Parathyroid adenoma (tissue), 2 donors: ENCODE data around the gene DNAH11.

Experiments used
- H2AFZ ChIP-seq: fragments of 300-600 bp; sonication (generic); one replicate; pipeline ENCODE4 v1.7.0; 2017; ENCODE audit warnings: antibody characterized with exemption, mild to moderate bottlenecking
- H3K27ac ChIP-seq: fragments of 300-600 bp; sonication (generic); one replicate; pipeline ENCODE4 v1.7.0; 2017
- H3K27me3 ChIP-seq: fragments of 300-600 bp; sonication (generic); one replicate; pipeline ENCODE4 v1.7.0; 2017; ENCODE audit warnings: low read length; ENCODE audit not compliant: control insufficient read depth, insufficient read depth
- H3K36me3 ChIP-seq: fragments of 300-600 bp; sonication (generic); one replicate; pipeline ENCODE4 v1.7.0; 2017; ENCODE audit warnings: low read length; ENCODE audit not compliant: control insufficient read depth, insufficient read depth
- H3K4me1 ChIP-seq: fragments of 300-600 bp; sonication (generic); one replicate; pipeline ENCODE4 v1.7.0; 2017; ENCODE audit warnings: control low read depth
- H3K4me2 ChIP-seq: fragments of 300-600 bp; sonication (generic); one replicate; pipeline ENCODE4 v1.7.0; 2017; ENCODE audit warnings: low read length
- H3K4me3 ChIP-seq: fragments of 300-600 bp; sonication (generic); one replicate; pipeline ENCODE4 v1.7.0; 2017; ENCODE audit warnings: low read depth, low read length
- H3K79me2 ChIP-seq: fragments of 300-600 bp; sonication (generic); one replicate; pipeline ENCODE4 v1.7.0; 2017; ENCODE audit warnings: control low read depth
- H3K9ac ChIP-seq: fragments of 300-600 bp; sonication (generic); one replicate; pipeline ENCODE4 v1.7.0; 2017; ENCODE audit warnings: mild to moderate bottlenecking
- H3K9me3 ChIP-seq: fragments of 300-600 bp; sonication (generic); one replicate; pipeline ENCODE4 v1.7.0; 2017; ENCODE audit warnings: low read length; ENCODE audit not compliant: control insufficient read depth
- TF ChIP-seq, protein P1 (sequence below): fragments of 300-600 bp; sonication (generic); IDR thresholded peaks from one replicate; pipeline ENCODE4 v1.7.0; 2017; ENCODE audit warnings: antibody characterized with exemption, mild to moderate bottlenecking
- donor health status: primary hyperparathyroidism.

DNAH11 gene

DNA sequence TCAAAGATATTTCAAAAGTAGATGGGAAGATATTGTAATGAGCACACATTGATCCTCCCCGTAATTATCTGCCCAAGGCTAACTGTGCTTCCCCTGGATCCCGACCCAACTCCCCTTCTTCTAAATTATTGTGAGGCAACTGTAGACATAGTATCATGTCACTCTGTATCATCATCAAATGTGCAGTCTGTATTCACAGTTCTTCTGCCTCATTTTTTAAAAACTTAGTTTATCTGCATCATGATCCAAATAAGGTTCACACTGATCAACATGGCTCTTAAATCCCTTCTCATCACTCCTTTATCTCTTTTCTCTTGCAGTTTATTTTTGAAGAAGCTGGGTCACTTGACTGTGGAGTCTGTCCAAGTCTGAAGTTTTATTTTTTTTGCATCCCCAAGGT lies 375.4 kb downstream of the DNAH11 start:
- Histone ChIP-seq H3K4me3 (no peak overlapping the region), H3K36me3 (peaks cover 2% of the 10 kb centered on the region), H2AFZ (no peak overlapping the region), H3K27me3 (no peaks in the 10 kb centered on the region), H3K4me2 (no peak overlapping the region), H3K4me1 (peaks cover 6% of the 10 kb centered on the region), H3K9me3 (peaks cover 5% of the 10 kb centered on the region), H3K27ac (no peak overlapping the region), H3K9ac (no peak overlapping the region), H3K79me2 (no peaks in the 10 kb centered on the region)
- TF ChIP-seq, protein P1, sequence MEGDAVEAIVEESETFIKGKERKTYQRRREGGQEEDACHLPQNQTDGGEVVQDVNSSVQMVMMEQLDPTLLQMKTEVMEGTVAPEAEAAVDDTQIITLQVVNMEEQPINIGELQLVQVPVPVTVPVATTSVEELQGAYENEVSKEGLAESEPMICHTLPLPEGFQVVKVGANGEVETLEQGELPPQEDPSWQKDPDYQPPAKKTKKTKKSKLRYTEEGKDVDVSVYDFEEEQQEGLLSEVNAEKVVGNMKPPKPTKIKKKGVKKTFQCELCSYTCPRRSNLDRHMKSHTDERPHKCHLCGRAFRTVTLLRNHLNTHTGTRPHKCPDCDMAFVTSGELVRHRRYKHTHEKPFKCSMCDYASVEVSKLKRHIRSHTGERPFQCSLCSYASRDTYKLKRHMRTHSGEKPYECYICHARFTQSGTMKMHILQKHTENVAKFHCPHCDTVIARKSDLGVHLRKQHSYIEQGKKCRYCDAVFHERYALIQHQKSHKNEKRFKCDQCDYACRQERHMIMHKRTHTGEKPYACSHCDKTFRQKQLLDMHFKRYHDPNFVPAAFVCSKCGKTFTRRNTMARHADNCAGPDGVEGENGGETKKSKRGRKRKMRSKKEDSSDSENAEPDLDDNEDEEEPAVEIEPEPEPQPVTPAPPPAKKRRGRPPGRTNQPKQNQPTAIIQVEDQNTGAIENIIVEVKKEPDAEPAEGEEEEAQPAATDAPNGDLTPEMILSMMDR, result no peak

DNA sequence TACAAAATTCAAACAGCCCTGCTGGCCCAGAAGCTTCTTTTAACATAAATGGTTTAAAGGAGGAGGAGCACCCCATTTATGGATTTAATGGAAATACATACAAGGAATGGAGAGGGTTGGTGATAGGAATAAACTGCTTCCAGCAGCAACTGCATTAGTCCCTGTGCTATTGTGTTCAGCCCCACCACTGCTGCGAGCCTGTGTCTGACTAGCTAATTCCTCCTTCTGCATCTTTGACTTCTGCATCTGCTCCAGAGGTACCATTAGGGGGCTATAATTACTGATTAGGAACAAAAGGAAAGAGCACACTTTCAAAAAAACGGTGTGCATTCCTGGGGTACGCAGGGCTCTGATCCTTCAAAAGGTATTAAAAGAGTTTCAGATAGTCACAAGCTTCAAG lies 378.1 kb downstream of the DNAH11 start:
- Histone ChIP-seq H3K79me2 (no peaks in the 10 kb centered on the region), H3K9me3 (peaks cover 5% of the 10 kb centered on the region), H3K36me3 (peaks cover 2% of the 10 kb centered on the region), H3K4me2 (no peak overlapping the region), H3K4me3 (no peak overlapping the region), H3K4me1 (no peaks in the 10 kb centered on the region), H3K9ac (no peak overlapping the region), H3K27ac (no peak overlapping the region), H3K27me3 (no peaks in the 10 kb centered on the region), H2AFZ (no peak overlapping the region)
- TF ChIP-seq, protein P1, result no peak

DNA sequence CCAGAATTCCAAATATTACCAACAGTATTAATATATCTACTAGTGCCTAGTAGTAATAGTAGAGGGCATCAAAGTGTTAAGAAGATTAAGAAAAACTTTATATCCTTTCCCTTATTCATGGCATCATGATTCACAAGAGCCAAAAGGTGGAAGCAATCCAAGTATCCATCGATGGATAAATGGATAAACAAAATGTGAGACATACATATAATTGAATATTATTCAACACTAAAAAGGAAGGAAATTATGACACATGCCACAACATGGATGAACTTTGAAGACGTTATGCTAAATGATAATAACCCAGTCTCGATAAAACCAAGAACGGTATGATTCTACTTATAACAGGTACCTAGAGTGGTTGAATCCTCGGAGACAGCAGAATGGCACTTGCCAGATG lies 379.8 kb downstream of the DNAH11 start:
- TF ChIP-seq, protein P1, result no peak
- Histone ChIP-seq H3K9ac (no peak overlapping the region), H3K36me3 (peaks cover 2% of the 10 kb centered on the region), H3K9me3 (peaks cover 16% of the 10 kb centered on the region), H2AFZ (no peak overlapping the region), H3K4me3 (no peak overlapping the region), H3K4me2 (no peak overlapping the region), H3K27ac (no peak overlapping the region), H3K27me3 (no peaks in the 10 kb centered on the region), H3K79me2 (no peaks in the 10 kb centered on the region), H3K4me1 (no peaks in the 10 kb centered on the region)

DNA sequence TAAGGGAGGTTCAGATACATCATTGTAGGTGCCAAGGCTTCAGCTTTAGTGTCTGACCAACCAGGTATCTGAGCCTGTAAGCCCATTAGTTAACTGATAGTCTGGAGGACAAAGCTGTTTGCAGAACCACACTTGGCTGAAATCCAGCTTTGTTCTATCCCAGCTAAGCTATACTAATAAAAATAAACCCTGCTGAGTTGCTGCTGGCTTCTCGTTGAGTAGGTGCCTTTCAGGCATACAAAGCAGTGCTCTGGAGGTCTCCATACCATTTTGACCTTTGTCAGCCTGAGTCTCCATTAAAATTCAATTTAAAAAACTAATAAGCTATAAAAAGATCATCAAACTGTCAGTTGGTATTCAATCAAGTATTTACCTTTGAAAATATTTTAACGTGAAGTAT lies 380.8 kb downstream of the DNAH11 start:
- H3K27ac ChIP-seq, result no peak overlapping the region
- H3K36me3 ChIP-seq, result peaks cover 2% of the 10 kb centered on the region
- H3K79me2 ChIP-seq, result no peaks in the 10 kb centered on the region
- H3K27me3 ChIP-seq, result no peaks in the 10 kb centered on the region
- H3K4me1 ChIP-seq, result no peaks in the 10 kb centered on the region
- TF ChIP-seq, protein P1, result no peak
- H3K9ac ChIP-seq, result no peak overlapping the region
- H3K4me2 ChIP-seq, result no peak overlapping the region
- H3K4me3 ChIP-seq, result no peak overlapping the region
- H3K9me3 ChIP-seq, result peaks cover 18% of the 10 kb centered on the region
- no peak overlapping the region for H2AFZ ChIP-seq

DNA sequence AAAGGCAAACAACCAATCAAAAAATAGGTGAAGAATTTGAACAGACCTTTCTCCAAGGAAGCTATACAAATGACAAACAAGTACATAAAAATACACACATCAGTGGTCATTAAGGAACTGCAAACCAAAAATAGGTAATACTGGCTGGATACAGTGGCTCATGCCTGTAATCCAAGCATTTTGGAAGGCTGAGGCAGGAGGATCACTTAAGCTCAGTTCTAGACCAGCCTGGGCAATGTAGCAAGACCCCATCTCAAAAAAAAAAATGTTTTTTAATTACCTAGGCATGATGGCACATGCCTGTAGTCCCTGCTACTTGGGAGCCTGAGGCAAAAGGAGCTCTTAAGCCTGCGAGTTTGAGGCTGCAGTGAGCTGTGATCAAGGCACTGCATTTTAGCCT lies 383.6 kb downstream of the DNAH11 start:
- H3K79me2 ChIP-seq, result no peaks in the 10 kb centered on the region
- no peak overlapping the region for H3K9ac ChIP-seq
- H3K27ac ChIP-seq, result no peak overlapping the region
- no peaks in the 10 kb centered on the region for H3K36me3 ChIP-seq
- peaks cover 13% of the 10 kb centered on the region for H3K9me3 ChIP-seq
- H3K4me1 ChIP-seq, result no peaks in the 10 kb centered on the region
- H3K4me3 ChIP-seq, result no peak overlapping the region
- H3K27me3 ChIP-seq, result no peaks in the 10 kb centered on the region
- TF ChIP-seq, protein P1, result no peak
- H3K4me2 ChIP-seq, result no peak overlapping the region
- H2AFZ ChIP-seq, result no peak overlapping the region
